Ecto neural progenitor cell (in vitro differentiated cells): Measurements from ENCODE around the gene IL2RA.
A peak's percentile ranks its signal among the peaks of the same experiment; 100 is the strongest.
"Not testable (repeated sequence)": the region's sequence is repeated elsewhere in the genome, so short reads cannot be mapped to it uniquely, and the experiment has no call there.

Experiments used
- DNase-seq: peaks from one replicate; pipeline ENCODE4 v3.0.0-alpha.2; 2018; ENCODE audit warnings: low spot score

Gene IL2RA

GRCh38 chr10:5983774-5984173 lies 78.4 kb downstream of the IL2RA start:
- no peak for DNase-seq

DNA sequence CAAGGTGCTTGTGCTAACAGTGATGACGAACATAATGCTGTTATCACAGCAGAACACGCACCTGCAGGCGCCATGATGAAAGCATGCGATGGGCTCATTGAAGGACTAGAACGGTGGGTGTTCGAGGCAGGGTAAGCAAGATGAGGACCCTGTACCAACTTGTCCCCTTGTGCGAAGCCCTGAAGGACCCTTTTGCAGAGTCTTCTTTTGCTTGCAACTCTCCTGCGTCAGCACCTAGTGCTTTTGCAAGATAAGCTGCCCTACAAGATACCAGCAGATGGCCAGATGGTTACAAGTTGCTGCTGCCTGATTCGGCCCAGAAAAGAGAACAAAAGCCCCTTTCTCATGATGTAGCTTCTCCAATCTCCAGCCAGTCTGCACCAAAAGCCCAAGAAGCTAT lies 80.6 kb downstream of the IL2RA start:
- DNase-seq: no peak

GRCh38 chr10:5978230-5978489 lies 84.0 kb downstream of the IL2RA start:
- no peak for DNase-seq

DNA sequence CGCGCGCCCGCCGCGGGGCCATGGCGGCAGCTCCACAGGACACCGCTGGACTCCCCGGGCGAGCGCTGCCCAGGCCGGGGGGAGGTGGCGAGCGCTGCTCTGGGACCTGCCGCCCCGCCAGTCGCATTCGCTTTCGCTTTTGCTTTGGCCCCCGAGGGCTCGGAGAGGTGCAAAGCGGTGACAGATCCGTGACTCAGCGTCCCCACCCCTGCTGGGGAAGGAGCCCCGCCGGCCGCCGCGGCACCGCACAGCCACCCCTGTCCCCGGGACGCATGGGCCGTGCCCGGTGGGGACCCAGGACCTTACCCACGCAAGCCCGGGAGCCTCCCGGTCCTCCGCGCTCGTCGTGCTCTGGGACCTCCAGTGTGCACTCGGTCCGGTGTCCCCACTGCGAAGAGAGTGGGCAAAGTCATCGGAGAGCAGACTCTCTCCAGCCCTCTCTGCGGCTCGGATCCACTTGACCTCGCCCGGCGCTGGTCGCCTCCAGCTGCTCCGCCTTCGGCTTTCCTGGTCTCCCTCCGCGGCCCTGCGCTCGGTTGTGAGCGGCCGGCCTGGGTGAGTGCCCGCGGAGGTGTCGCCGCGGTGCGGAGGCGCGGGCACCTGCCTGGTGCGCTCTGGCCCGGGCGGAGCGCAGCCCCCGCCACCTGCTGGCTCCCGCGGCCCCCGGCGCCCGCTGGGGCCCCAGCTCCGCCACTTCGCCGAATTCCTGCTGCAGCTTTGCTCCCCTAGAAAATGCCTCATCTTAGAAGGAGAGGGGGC lies 84.5 kb downstream of the IL2RA start, which contains the start of gene IL15RA:
Gene IL15RA (minus strand): TSS at position 73 of the 759 bp plus-strand sequence. CDS start 51 bp downstream, at position 22.
- peak; percentile 71 for DNase-seq

- peak; percentile 73 for DNase-seq
These were observed 85.4 kb downstream of the IL2RA start for GRCh38 chr10:5976512-5977470.

DNA sequence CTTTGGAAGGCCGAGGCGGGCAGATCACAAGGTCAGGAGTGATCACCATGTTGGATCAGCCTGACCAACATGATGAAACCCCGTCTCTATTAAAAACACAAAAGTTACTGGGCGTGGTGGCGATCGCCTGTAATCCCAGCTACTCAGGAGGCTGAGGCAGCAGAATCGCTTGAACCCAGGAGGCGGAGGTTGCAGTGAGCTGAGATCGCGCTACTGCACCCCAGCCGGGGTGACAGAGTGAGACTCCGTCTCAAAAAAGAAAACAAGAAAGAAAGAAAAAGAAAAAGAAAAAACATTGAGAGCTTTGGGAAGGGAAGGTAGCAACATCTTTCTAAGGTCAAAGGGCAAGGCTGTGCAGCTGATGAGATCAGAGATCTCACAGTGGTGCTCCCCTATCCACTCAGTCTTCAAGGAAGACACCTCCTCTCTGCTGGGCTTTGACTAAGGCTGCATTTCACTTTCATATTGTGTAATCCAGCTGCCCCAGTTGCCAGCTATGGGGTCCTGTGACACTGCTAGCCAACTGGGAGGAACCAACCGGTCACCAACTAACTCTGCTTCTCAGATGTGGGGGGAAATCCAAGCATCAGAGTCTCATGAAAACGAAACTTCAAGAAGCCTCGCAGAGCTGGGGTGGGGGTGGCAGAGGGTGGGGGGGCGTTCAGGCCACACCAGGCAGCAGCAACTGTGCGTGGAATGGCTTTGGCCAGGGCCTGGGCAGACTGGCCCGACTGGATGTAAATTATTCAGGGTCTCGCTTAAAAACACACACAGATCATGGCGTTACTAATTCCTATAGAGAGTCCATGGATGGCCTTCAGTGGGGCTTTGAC lies 86.3 kb downstream of the IL2RA start:
- DNase-seq: no peak

DNA sequence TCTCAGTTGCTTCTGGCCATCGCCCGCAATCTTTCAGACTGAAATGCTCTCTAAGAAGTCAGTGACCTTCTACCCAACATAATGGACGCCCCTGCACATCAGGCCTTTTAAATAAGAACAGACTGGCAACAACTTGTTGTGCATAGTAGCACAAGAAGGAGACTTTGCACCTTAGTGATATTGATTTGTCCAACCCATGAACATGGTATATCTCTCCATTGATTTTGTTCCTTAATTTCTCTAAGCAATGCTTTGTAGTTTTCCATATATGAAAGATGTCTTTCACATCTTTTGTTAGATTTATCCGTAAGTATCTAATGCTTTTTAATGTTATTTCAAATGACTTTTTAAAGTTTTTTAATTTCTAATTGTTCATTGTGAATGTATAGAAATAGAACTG lies 89.1 kb downstream of the IL2RA start:
- DNase-seq: no peak

DNA sequence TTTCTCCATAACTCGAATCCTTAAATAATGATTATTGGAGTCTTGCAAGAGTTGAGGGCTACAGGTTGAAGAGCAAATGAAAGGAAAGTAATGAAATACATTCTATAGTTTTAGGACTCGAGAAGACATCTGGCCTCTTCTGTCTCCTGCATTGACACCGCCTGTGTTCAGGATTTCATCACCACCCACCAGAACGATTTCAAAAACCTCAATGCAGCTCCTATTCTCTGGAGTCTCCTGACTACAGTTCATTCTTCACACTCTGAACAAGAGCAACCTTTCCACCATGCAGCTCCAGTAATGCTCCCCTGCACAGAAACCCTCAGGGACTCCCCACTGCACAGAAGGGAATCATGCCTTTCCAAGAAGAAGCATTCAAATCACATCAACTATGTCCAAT lies 90.3 kb downstream of the IL2RA start:
- no peak for DNase-seq

GRCh38 chr10:5971315-5971832 lies 90.8 kb downstream of the IL2RA start:
- no peak for DNase-seq

DNA sequence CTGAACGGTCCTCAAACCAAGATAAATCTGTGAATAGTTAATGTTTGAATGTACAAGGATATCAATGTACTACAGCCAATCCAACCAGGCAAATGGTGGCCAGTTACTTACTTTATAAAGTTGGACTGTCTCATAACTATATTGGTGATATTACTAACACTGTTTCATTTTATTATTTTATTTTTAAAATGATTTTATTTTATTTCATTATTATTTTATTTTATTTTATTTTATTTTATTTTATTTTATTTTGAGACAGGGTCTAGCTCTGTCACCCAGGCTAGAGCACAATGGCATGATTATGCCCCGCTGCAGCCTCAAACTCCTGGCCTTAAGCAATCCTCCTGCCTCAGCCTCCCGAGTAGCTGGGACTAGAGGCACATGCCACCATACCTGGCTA lies 91.6 kb downstream of the IL2RA start:
- no peak for DNase-seq

DNA sequence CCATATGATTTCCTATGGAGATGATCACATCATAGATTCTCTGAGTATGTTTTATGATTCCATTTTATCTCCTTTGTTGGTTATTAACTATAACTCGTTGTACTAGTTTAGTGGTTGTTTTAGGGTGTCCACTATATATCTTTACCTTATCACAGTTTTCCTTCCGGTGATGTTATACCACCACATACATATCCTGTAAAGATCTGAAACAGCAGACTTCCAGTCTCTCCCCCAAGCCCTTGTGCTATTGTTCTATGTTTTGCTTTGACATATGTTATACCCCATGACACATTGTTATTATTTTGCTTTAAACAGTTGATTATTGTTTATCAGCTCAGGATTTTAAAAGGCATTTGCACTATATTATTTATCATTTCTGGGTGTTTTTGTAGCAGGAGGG lies 92.1 kb downstream of the IL2RA start:
- DNase-seq: no peak

GRCh38 chr10:5968681-5969453 lies 93.3 kb downstream of the IL2RA start:
- no peak for DNase-seq

DNA sequence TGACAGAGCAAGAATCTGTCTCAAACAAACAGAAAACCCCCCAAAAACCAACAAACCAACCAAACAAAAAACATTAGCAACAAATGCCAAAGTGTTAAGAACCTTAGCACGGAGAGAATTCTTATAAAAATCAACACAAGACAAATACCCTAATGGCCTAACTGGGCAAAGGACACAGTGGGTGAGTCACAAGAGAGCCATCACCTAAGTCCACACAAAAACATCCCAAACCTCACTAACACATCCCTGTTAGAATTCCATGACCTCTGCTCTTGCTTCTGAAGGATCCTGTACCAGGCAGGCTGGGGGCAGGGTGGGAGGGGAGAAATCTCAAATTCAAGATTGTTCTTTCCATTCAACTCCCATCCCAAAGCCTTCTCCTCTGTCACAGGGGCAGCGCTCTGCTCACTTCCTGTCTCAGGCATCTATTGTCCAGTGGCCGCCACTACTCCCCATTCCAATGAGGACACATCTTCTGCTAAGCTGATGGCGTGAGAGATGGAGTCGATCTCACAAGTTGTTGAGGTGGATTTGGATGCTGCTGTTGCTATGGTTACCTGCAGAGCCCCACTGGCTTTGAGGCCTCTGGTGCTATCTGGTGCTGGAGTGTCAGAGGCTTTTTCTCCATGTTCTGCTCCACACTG lies 94.0 kb downstream of the IL2RA start:
- DNase-seq: no peak

DNA sequence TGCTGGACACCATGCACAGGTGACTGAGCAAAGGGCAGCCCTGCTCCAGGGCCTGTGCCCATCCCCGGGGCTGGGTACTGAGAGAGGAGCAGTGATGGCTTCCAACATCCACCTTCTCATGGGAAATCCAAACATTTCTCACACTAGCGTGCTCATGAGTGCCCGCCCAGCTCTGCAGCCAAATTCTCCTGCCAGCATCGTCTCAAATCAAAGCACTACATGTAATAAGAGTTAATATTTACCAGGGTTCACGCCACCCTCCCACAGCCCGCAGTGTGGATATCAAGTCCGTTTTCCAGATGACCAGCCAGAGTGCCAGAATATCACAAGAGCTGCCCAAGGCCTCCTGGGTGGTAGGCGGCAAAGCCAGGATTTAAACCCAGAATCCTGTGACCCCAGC lies 96.9 kb downstream of the IL2RA start:
- DNase-seq: no peak

GRCh38 chr10:5964736-5965135 lies 97.4 kb downstream of the IL2RA start:
- DNase-seq: no peak

DNA sequence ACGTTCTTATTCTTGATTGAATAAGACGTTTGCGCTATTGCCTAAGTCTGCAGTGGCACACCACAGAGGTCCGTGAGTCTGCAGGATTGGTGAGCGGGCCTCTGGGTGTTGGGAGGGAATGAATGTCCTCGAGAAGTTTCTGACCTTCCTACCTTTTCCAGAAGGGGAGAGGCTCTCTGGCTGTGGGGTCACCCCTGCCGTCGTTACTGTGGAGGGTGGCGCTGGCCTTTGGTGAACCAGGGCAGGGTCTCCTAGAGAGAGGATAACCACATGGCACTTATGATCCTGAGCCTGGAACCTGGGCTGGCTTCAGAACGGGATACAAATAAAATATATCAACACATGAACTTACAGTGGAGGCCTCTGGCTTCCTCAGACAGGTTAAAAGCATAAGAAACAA lies 98.6 kb downstream of the IL2RA start:
- no peak for DNase-seq

- no peak for DNase-seq
These were observed 99.1 kb downstream of the IL2RA start for GRCh38 chr10:5963071-5963470.

- not testable (repeated sequence) for DNase-seq
These were observed 99.7 kb downstream of the IL2RA start for GRCh38 chr10:5962358-5962940.

GRCh38 chr10:5961405-5962100 lies 100.6 kb downstream of the IL2RA start:
- DNase-seq: no peak

- DNase-seq: not testable (repeated sequence)
These were observed 101.2 kb downstream of the IL2RA start for GRCh38 chr10:5960973-5961275.
